BJ (cell line): ENCODE results near the gene ACADVL. TPM values are rescaled to one million over a fixed set of nuclear protein-coding genes. Genes with fewer than 3 reads are reported as not detected.
A peak's percentile ranks its signal among the peaks of the same experiment; 100 is the strongest.

Experiments
- CTCF ChIA-PET: fragments of 350-600 bp; formaldehyde crosslinking; extraction: SDS; loops from one replicate; lab custom pipeline; 2021; ENCODE audit warnings: antibody characterized with exemption, inconsistent platforms; lab: Yijun Ruan, JAX
- POLR2A ChIA-PET: fragments of 300-600 bp; sonication (Branson Sonifier 250); formaldehyde crosslinking; extraction: SDS; loops from one replicate; lab custom pipeline; 2021; ENCODE audit warnings: antibody characterized with exemption; lab: Charles Lee
- DNase-seq: peaks from one replicate; pipeline ENCODE4 v3.0.0-alpha.2; 2011; ENCODE audit warnings: low read depth
- H3K27me3 ChIP-seq: 2 replicates; pipeline ENCODE4 v1.6.0; 2011; ENCODE audit warnings: low read length; ENCODE audit not compliant: control insufficient read depth, insufficient read depth
- H3K36me3 ChIP-seq: 2 replicates; pipeline ENCODE4 v1.5.1; 2011; ENCODE audit warnings: low read length; ENCODE audit not compliant: control insufficient read depth, insufficient read depth
- H3K4me3 ChIP-seq: 2 replicates; pipeline ENCODE4 v1.5.1; 2011; ENCODE audit warnings: low read depth, mild to moderate bottlenecking, control low read depth, low read length
- polyA plus RNA-seq: library from polyadenylated mRNA; depleted of rRNA; stranded (reverse); fragments of >200 nt; gene quantifications from 2 replicates; pipeline ENCODE4 v1.2.3, GENCODE V29; 2011
- TF ChIP-seq, protein P1 (sequence below): IDR thresholded peaks from 2 replicates; pipeline ENCODE4 v1.5.1; 2011; ENCODE audit warnings: low read depth, mild to moderate bottlenecking, control low read depth, inconsistent platforms, low read length, moderate library complexity; ENCODE audit not compliant: insufficient read depth

Gene ACADVL
- polyA plus RNA-seq, 1 experiment: 517 TPM

GRCh38 chr17:7252176-7253043 lies 32.7 kb downstream of the ACADVL start, which contains the start of gene ELP5:
ELP5 (plus strand) TSS chr17:7252215; CDS start chr17:7252551, 336 bp downstream.
- ChIA-PET CTCF (interaction anchor here (0.7 to 1.0 kb wide), 2 partner anchors 18 to 44 kb away, joined by 3 read pairs; partner anchors contain the start of gene DVL2), POLR2A (interaction anchor here (1.0 kb wide), 2 partner anchors 10 to 35 kb away, joined by 4 to 6 read pairs; partner anchors contain the start of gene GABARAP)
- Histone ChIP-seq H3K36me3 (peaks cover 9% of the 10 kb centered on the region; the same call in 1 of the 2 replicates), H3K27me3 (no peaks in the 10 kb centered on the region), H3K4me3 (peak within 1 kb of the TSS; percentile 78)
- TF ChIP-seq, protein P1, sequence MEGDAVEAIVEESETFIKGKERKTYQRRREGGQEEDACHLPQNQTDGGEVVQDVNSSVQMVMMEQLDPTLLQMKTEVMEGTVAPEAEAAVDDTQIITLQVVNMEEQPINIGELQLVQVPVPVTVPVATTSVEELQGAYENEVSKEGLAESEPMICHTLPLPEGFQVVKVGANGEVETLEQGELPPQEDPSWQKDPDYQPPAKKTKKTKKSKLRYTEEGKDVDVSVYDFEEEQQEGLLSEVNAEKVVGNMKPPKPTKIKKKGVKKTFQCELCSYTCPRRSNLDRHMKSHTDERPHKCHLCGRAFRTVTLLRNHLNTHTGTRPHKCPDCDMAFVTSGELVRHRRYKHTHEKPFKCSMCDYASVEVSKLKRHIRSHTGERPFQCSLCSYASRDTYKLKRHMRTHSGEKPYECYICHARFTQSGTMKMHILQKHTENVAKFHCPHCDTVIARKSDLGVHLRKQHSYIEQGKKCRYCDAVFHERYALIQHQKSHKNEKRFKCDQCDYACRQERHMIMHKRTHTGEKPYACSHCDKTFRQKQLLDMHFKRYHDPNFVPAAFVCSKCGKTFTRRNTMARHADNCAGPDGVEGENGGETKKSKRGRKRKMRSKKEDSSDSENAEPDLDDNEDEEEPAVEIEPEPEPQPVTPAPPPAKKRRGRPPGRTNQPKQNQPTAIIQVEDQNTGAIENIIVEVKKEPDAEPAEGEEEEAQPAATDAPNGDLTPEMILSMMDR: no peak; the same call in 1 of the 2 replicates
- DNase-seq: peak; percentile 57

- Histone ChIP-seq H3K27me3 (no peaks in the 10 kb centered on the region), H3K4me3 (peak overlapping the region; percentile 78), H3K36me3 (peaks cover 9% of the 10 kb centered on the region; the same call in 1 of the 2 replicates)
- POLR2A ChIA-PET: no interaction called here
- CTCF ChIA-PET: no interaction called here
- TF ChIP-seq, protein P1: no peak
- DNase-seq: no peak
These were observed 33.3 kb downstream of the ACADVL start for GRCh38 chr17:7253082-7253481.

GRCh38 chr17:7254511-7254910 lies 34.8 kb downstream of the ACADVL start:
- no peaks in the 10 kb centered on the region for H3K27me3 ChIP-seq
- ChIA-PET CTCF (interaction anchor here (0.6 to 1.0 kb wide), 2 partner anchors 42 to 303 kb away, joined by 3 to 6 read pairs; no protein-coding TSS in a partner anchor), POLR2A (no interaction called here)
- no peak for DNase-seq
- H3K36me3 ChIP-seq: peaks cover 13% of the 10 kb centered on the region; the same call in 1 of the 2 replicates
- H3K4me3 ChIP-seq: no peak overlapping the region
- TF ChIP-seq, protein P1: no peak

- no peak overlapping the region for H3K4me3 ChIP-seq
- H3K27me3 ChIP-seq: no peaks in the 10 kb centered on the region
- peaks cover 13% of the 10 kb centered on the region; the same call in 1 of the 2 replicates for H3K36me3 ChIP-seq
- TF ChIP-seq, protein P1: no peak
- DNase-seq: no peak
- CTCF ChIA-PET: interaction anchor here (0.5 kb wide), 2 partner anchors 287 to 566 kb away, joined by 3 to 4 read pairs; no protein-coding TSS in a partner anchor
- POLR2A ChIA-PET: no interaction called here
These were observed 37.2 kb downstream of the ACADVL start for GRCh38 chr17:7256766-7257456.
